GM18499 (cell line): ENCODE measurements around the gene KLHL4.
"Not testable (repeated sequence)": the region's sequence is repeated elsewhere in the genome, so short reads cannot be mapped to it uniquely, and the experiment has no call there.

Experiments
- ATAC-seq: cut with Tn5 transposase; IDR thresholded peaks from one replicate; pipeline ENCODE4 v1.9.1; 2021; ENCODE audit warnings: moderate number of reproducible peaks; ENCODE audit not compliant: insufficient read depth, unreplicated experiment

KLHL4 gene

GRCh38 chrX:87517571-87518141, at the start of gene KLHL4:
KLHL4 (plus strand) TSS chrX:87517802; CDS start chrX:87517894, 92 bp downstream.
- no peak for ATAC-seq

DNA sequence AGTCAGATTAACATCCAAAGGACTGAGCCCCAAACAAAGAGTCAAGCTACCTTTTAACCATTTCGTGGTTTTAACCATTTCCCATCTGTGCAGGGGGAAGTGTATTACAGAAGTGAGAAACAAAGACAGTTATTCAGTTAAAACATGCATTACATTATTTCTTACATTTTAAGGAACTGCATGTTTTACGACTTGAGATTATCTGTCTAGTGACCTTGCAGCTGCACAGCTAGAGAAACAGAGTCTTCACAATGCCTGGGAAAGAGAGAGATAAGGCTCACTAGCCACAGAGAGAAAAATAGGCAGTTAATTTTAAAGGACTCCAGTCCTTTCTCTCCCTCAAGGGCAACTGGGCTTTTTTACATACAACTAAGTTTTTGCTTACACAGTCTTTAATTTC, 48.7 kb upstream of the KLHL4 start:
- ATAC-seq: no peak

GRCh38 chrX:87475793-87476192, 41.8 kb upstream of the KLHL4 start:
- ATAC-seq: no peak

- ATAC-seq: not testable (repeated sequence)
Observed at GRCh38 chrX:87478703-87479102, 38.9 kb upstream of the KLHL4 start.

- no peak for ATAC-seq
Observed at GRCh38 chrX:87489071-87489470, 28.5 kb upstream of the KLHL4 start.

- no peak for ATAC-seq
Observed at GRCh38 chrX:87515836-87516235, 1.8 kb upstream of the KLHL4 start.

DNA sequence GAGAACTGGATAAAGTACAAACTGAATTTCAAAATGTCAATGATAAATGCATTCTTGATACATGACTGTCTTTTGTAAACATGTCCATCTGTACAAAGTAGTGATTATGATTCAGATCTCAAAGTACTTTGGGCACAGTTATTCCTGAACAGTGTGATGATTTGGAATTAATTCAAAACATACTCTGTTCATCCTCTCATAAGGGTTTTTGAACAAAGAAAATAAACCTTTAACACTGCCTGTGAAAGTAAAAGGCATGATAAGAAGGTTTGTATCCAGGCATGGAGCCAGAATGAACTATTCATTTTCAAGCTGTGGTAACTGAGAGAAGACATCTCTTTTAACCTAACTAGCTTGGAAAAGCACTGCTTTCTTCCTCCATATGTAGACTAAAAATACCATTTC, 883 bp upstream of the KLHL4 start:
- ATAC-seq: no peak

DNA sequence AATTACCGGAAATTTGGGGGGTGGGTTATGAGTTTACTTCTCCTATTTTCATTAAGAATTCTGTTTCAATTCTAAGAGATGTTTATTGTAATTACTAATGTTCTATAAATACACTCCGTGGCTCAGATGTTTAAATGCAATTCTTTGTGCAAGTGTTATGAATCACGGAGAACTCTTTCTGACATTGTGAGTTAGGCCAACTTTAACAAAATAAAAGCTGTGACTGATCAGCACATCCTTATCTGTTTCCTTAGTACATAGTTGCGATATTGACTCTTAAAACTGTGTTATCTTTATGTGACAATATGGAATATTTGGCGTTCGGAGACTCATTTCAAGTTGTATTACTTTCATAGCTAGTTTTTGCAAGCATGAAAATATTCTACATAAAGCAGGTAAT, 902 bp downstream of the KLHL4 start:
- ATAC-seq: no peak

DNA sequence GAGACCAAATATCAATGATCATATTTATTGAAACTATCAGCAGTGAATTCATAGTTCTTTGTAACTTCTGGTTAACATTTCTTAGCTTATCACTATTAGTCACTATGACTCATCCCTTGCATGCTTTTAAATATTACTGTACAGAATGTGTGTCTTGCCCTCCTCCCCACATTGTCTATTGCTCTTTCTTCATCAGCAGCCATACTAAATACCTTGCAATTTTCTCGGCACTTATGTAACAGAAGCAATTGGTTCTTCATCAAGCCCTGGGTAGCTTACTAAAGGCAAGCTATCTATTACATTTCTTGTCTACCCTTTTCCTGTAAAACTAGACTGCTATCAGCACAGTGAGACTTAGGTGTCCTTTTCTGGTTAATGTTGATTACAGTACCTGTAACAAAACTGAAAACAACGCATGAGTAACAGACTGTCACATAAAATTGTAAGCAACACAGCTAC, 8.2 kb downstream of the KLHL4 start:
- no peak for ATAC-seq

- ATAC-seq: no peak
Observed at GRCh38 chrX:87526281-87526680, 8.7 kb downstream of the KLHL4 start.

- no peak for ATAC-seq
Observed at GRCh38 chrX:87528487-87528886, 10.9 kb downstream of the KLHL4 start.

- no peak for ATAC-seq
Observed at GRCh38 chrX:87571964-87572363, 54.4 kb downstream of the KLHL4 start.

GRCh38 chrX:87572901-87573300, 55.3 kb downstream of the KLHL4 start:
- ATAC-seq: no peak

GRCh38 chrX:87578978-87579377, 61.4 kb downstream of the KLHL4 start:
- no peak for ATAC-seq

GRCh38 chrX:87580862-87581261, 63.3 kb downstream of the KLHL4 start:
- ATAC-seq: no peak

DNA sequence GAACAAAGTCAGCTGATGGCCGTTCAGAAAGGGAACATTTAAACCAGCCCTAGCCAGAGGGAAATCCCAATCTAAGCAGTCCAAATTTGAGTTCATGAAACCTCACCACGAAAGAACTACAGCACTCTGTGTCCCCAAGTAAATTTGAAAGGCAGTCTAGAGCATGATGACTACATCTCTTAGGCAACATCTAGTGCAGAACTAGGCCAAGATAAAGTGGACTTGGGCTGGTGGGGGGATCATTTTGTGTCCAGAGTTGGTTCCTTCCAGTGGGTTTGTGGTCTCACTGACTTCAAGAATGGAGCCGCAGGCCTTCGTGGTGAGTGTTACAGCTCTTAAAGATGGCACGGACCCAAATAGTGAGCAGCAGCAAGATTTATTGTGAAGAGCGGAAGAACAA, 64.9 kb downstream of the KLHL4 start:
- no peak for ATAC-seq

- ATAC-seq: no peak
Observed at GRCh38 chrX:87583679-87584078, 66.1 kb downstream of the KLHL4 start.

DNA sequence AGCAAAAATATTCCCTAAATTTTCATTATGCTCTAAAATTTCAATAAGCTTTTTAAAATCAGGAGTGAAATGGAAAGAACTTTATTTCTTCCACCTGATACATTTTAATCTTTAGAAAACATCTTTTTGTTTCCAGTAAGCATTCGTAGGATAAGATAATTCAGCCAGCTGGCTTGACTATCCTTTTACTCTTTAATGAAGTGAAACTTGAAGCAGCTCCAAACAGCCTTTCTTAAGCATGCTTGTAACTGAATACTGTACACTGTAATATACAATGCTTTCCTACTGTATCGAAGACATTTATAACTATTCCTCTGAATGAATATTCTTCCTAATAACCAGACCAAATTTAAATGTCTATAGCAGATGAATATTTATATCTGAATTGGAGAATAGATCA, 98.8 kb downstream of the KLHL4 start:
- ATAC-seq: no peak

DNA sequence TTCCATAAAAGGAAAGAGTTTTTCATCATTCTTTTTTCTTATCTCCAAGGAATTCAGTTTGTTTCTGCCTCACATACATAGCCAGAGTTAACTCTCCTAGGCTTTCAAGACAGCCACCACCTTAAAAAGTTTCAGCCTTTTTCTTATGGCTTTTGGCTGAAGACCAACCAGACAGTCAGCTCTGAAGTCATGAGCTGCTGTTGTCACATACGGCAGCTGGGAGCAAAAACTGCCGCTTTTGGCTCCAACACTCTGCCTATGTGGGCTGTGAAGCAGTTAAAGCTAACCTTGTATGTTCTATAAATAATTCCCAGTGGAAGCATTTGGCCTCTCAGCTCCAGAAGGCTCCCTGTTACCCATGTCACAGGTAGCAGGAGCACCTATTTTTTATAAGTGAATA, 104.1 kb downstream of the KLHL4 start:
- ATAC-seq: no peak

- no peak for ATAC-seq
Observed at GRCh38 chrX:87626996-87627395, 109.4 kb downstream of the KLHL4 start.

DNA sequence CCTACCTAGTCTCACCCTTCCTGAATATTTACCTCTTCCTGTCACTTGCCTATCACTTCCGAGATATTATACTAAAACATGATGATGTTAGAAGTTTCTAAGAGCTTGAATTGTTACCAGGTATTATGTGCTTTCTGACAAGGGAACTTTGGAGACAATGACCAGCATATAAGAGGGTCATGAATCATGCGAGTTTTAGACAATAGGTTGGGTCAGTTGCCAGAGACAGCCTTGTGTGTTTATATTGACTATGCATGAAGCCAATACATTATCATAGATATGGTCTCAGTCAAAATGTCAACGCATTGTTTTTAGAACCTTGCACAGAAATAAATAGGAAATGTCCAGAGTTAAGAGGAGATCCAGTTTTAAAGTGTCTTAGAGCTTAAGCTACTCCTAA, 116.8 kb downstream of the KLHL4 start:
- ATAC-seq: no peak

DNA sequence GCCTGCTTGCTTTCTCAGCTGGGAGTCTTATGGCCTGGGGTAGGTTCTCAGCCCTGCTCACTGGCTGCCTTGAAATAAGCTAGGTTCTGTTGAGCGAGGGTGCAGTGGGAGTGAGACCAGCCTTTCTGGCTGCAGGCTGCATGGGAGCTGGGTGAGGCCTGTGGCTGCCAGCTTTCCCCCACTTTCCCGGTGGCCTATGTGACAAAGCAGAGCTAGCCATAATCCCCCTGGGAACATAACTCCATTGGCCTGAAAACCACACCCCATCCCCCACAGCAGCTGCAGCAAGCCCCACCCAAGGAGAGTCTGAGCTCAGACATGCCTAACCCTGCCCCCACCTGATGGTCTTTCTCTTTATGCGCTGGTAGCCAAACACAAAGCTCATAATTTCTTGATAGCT, 118.9 kb downstream of the KLHL4 start:
- no peak for ATAC-seq

- ATAC-seq: not testable (repeated sequence)
Observed at GRCh38 chrX:87641439-87641838, 123.8 kb downstream of the KLHL4 start.
